Coronary artery (tissue), 2 donors: Measurements from ENCODE around the gene UNC13D.
A peak's percentile ranks its signal among the peaks of the same experiment; 100 is the strongest.

Source experiments
- DNase-seq: peaks from one replicate; pipeline ENCODE4 v3.0.0-alpha.2; 2017; ENCODE audit warnings: low spot score
- H3K27ac ChIP-seq, 2 donors: fragments of 200-600 bp; sonication (generic); one replicate each; pipeline ENCODE4 v1.5.1; 2016 to 2019
- H3K4me3 ChIP-seq: fragments of 200-600 bp; sonication (generic); 2 replicates; pipeline ENCODE4 v1.5.1; 2016; ENCODE audit warnings: mild to moderate bottlenecking, moderate library complexity
- CTCF ChIP-seq: fragments of 200-600 bp; sonication (generic); IDR thresholded peaks from one replicate; pipeline ENCODE4 v1.5.1; 2019; ENCODE audit warnings: antibody characterized with exemption

The UNC13D gene

GRCh38 chr17:75809631-75810111, 34.5 kb downstream of the UNC13D start:
- DNase-seq = peak; percentile 72
- Histone ChIP-seq H3K4me3 (peak overlapping the region; percentile 18), H3K27ac (peak overlapping the region; percentile 42 to 72)
- no peak for TF ChIP-seq CTCF

GRCh38 chr17:75808905-75809621, 35.1 kb downstream of the UNC13D start:
- TF ChIP-seq CTCF = no peak
- peak overlapping the region; percentile 18 for H3K4me3 ChIP-seq
- H3K27ac ChIP-seq = peak overlapping the region; percentile 42 to 72
- peak; percentile 80 for DNase-seq

GRCh38 chr17:75808549-75808904, 35.7 kb downstream of the UNC13D start:
- no peak for DNase-seq
- no peak for TF ChIP-seq CTCF
- Histone ChIP-seq H3K4me3 (no peak overlapping the region), H3K27ac (peak overlapping the region in 1 of 2 donors; percentile 72)

- Histone ChIP-seq H3K4me3 (no peak overlapping the region), H3K27ac (peak overlapping the region in 1 of 2 donors; percentile 72)
- no peak for DNase-seq
- no peak for TF ChIP-seq CTCF
Observed at GRCh38 chr17:75807861-75808260, 36.3 kb downstream of the UNC13D start.

- DNase-seq = no peak
- TF ChIP-seq CTCF = no peak
- Histone ChIP-seq H3K4me3 (no peak overlapping the region), H3K27ac (no peak overlapping the region)
Observed at GRCh38 chr17:75806822-75807500, 37.2 kb downstream of the UNC13D start.

- H3K27ac ChIP-seq = no peak overlapping the region
- no peak overlapping the region for H3K4me3 ChIP-seq
- DNase-seq = no peak
- no peak for TF ChIP-seq CTCF
Observed at GRCh38 chr17:75803883-75804282, 40.3 kb downstream of the UNC13D start.

- no peak overlapping the region for H3K4me3 ChIP-seq
- no peak for DNase-seq
- no peak overlapping the region for H3K27ac ChIP-seq
- no peak for TF ChIP-seq CTCF
Observed at GRCh38 chr17:75799402-75799801, 44.8 kb downstream of the UNC13D start.
